IPS-NIHi7 (cell line): ENCODE results near the gene HEY2.
"Not testable (repeated sequence)": the region's sequence is repeated elsewhere in the genome, so short reads cannot be mapped to it uniquely, and the experiment has no call there.

Experiments
- DNase-seq: peaks from one replicate; pipeline ENCODE4 v3.0.0; 2012; ENCODE audit warnings: mixed read lengths; ENCODE audit errors: extremely low spot score

The HEY2 gene

DNA sequence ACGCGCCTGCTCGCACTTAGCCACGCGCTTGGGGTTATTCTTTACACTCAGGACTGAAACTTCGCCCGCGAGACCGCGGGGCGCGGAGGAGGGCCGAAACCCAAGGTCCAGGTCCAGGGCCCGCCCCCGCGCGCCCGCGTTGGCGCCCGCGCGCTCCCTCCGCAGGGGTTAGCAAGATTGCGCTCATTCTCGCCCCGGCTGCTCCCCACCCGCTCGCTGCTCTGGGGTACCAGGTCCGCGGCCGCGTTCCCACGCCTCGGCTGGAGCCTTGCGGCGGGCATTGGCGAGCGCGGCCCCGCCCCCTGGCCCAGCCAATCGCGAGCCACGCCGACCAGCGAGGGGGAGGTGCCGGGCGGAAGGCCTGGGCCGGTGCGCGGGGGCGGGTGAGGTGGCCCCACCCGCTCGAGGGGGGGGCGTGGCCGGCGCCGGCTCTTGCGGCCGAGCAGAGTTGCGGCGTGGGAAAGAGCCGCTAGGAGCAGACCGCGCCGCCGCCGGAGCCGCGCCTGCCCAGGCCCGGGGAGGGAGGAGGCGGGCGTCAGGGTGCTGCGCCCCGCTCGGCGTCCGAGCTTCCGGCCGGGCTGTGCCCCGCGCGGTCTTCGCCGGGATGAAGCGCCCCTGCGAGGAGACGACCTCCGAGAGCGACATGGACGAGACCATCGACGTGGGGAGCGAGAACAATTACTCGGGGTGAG is at the start of gene HEY2:
HEY2 (plus strand) TSS at position 460 of the 692 bp plus-strand sequence; CDS start at position 605, 145 bp downstream.
- DNase-seq, result peak; percentile 96

DNA sequence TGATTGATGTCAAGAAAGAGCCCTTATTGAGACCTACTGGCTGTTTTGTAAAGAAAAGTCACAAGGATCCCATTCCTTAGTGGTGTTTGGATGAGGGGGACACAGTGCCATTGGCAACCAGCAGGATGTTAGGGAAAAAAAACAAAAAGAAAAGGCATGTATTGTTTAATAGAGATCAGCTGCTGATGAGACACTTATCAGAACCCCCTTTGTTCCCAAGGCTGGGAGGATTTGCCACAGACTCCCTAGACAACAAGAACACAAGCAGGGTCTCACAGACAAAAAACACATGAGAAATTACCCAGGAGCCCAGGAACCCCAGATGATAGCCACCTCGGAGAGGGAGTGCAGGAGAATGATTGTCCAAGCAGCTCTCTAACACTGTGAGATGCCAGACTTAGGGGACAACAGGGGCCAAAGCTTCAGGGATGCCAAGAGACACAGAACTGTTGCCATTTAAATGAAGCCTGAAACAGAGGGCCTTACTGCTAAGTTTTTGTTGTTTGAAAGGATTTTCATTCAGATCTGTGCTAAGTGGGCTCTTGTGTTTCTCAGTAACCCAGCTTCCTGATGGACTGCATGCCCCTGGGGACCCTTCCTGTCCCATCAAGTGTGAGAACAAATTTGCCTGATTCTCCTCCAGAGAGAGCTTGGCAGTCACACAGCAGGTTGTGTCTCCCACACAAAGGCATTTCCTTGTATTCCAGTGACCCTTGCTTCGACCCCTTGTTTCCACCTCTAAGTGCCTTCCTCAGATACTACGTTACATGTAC is 48.7 kb upstream of the HEY2 start:
- DNase-seq, result no peak

- DNase-seq, result no peak
These were observed 48.1 kb upstream of the HEY2 start for GRCh38 chr6:125701354-125701668.

DNA sequence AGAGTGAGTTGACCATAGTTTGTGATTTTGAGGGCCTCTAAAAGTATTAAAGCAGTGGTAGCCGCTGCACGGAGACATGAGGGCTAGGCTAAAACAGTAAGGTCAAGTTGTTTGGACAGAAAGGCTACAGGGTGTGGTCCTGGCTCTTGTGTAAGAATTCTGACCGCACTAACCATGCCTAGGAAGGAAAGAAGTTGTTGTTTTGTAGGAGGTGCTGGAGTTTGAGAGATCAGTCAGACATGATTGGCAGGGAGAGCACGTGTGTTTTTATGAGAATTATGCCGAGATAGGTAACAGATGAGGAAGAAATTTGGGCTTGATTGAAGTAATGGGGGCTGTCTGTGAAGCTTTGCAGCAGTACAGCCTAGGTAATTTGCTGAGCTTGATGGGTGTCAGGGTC is 45.5 kb upstream of the HEY2 start:
- not testable (repeated sequence) for DNase-seq

DNA sequence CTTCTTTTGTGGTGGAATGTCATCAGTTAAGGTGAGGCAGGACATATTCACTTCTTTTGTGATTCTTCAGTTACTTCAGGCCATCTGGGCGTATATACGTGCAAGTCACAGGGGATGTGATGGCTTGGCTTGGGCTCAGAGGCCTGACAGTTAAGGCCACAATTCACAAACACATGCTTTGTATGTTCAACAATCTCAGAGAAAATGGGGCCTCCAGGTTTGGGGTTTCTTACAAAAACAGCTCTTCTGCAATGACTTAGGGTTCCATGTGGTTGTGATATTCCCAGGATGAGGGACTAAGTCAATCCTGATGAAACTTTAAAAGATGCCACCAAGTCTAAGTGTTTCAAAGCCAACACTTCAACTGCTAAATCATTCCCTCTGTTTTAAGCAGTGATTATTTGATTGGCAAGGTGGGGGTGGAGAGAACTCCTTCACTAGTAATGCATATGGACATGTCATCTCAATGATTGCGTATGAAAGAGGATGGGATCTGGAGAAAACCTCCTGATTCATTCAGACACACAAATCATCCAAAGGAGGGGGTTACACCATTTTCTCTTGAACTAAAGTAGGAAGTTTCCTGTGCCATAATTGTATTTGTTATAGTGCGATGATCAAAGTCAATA is 41.7 kb upstream of the HEY2 start:
- DNase-seq, result no peak

DNA sequence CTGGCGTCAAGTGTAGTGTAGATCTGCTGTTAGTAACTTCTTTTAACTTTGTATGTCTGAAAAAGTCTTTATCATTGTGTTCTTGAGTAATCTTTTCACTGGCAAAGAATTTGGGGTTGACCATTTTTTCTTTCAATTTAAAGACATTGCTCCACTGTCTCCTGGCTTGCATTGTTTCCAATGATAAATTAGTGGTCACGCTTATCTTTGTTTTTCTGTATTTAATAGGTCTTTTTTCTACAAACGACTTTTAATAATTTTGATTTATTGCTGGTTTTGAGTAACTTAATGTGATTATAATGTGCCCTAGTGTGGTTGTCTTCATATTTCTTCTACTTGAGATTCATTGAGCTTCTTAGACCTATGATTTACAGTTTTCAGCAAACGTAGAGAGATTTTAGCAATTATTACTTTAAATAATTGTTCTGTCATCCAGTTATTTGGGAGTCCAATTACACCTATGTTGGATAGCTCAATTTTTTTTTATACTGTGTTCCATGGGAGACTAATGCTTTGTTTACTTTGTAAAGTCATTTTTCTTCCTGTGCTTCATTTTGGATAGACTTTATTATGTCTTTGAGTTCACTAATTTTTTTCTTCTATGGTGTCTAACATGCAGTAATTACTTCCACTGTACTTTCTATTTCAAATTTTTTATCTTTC is 38.3 kb upstream of the HEY2 start:
- DNase-seq, result no peak

GRCh38 chr6:125714441-125715090 is 34.9 kb upstream of the HEY2 start:
- no peak for DNase-seq

- no peak for DNase-seq
These were observed 32.2 kb upstream of the HEY2 start for GRCh38 chr6:125717120-125717731.

- DNase-seq, result no peak
These were observed 31.3 kb upstream of the HEY2 start for GRCh38 chr6:125718109-125718508.

- DNase-seq, result no peak
These were observed 26.5 kb upstream of the HEY2 start for GRCh38 chr6:125722886-125723285.

DNA sequence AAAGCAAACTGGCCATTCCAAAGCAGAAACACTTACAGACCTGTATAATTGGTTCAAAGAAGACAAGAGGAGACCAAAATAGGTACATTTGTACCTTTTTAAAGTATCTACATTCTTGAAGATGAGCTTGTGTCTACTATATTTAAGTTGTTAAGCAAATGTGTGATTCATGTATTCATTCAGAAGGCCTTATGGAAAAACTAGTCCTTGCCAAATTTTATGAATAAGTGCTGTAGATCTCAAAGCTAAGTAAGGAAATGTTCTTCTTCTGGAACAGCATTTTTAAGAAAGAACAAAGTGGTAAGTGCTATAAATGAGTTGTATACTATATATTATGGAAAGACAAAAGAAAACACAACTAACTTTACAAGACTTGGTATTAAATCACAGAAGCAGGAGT is 22.2 kb upstream of the HEY2 start:
- no peak for DNase-seq

GRCh38 chr6:125728739-125729138 is 20.7 kb upstream of the HEY2 start:
- no peak for DNase-seq

GRCh38 chr6:125729983-125730382 is 19.4 kb upstream of the HEY2 start:
- DNase-seq, result no peak

DNA sequence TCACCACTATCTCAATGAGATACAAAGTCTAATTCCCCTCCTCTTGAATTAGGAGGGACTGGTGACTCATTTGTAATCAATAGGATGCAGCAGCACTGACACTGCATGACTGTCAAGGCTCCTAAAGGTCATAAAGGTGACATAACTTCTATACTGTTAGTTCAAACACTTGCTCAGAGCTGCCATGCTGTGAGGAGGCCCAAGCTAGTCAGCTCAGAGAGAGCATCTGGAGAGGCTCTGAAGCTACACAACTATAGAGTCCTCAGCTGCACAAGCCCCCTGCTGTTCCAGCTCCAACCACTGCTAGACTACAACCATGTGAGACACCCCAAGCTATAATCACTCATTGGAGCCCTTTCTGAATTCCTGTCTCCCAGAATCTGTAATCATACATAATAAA is 17.0 kb upstream of the HEY2 start:
- no peak for DNase-seq

GRCh38 chr6:125733516-125734300 is 15.7 kb upstream of the HEY2 start:
- no peak for DNase-seq

DNA sequence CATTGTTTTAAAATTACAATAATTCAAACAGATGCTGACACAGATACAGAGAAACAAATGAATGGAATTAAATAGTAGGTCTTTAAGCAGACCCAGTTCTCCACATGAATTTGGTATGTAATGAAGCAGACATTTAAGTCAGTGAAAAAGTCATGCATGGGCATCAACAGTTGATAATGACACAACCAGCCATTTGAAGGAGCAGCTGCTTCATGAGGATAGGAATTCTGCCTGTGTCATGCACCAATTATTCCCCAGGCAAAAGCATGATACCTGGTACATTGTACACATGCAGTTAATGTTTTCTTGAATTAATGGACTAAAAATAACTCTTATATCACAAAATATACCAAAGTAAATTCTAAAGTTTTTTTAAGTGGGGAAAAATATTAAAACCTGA is 11.2 kb upstream of the HEY2 start:
- DNase-seq, result no peak

DNA sequence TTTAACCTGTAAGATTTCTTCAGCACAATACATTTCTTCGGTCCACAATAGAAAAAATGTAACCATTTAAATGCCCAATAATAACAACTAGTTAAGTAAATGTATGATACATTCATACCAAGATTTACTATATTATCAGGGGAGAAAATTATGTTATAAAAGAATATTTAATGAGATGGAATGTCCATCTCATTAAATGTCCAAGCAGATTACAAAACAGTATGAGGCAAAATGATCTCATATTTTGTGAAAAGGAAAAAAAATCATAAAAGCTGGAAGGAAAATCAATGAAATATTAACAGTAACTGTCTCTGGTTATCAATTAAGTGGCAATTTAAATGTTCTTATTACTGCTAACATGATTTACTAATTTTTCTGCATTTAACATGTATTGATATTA is 10.1 kb upstream of the HEY2 start:
- DNase-seq, result no peak

DNA sequence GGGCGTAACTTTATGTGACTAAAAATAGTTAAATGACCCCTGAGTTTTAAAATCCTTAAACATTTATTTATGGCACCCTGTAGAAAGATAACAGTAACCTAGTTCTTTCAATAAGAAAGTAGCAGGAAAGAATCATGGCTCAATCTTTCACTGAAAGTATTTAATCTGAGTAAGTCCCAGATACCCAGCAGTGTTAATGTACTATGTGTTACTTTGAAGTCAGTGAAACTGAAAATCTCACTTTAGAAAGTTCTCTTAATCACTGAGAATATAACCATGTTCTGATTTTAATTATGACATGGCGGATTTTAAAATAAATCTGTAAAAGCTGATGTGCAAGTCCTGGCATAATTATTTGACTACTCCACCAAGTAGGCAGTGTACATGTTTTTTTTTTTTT is 8.1 kb upstream of the HEY2 start:
- DNase-seq, result no peak

DNA sequence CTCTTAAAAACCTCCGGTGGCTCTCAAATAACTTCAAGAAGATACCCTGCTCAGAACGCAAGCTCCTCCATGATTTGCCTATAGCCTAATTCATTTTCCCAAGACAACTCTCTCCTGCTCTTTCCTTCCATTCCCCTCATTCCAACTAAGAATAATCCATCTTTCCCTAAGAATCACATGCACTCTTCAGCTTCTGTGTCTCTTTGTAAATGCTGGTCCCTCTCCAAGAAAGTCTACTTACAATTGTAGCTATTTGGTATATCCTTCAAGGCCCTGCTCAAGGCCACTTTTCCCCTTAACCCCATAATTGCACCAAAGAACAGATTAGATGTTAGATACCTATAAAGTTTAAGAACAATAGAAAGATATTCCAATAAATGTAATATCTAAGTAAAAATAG is 7.4 kb upstream of the HEY2 start:
- no peak for DNase-seq

DNA sequence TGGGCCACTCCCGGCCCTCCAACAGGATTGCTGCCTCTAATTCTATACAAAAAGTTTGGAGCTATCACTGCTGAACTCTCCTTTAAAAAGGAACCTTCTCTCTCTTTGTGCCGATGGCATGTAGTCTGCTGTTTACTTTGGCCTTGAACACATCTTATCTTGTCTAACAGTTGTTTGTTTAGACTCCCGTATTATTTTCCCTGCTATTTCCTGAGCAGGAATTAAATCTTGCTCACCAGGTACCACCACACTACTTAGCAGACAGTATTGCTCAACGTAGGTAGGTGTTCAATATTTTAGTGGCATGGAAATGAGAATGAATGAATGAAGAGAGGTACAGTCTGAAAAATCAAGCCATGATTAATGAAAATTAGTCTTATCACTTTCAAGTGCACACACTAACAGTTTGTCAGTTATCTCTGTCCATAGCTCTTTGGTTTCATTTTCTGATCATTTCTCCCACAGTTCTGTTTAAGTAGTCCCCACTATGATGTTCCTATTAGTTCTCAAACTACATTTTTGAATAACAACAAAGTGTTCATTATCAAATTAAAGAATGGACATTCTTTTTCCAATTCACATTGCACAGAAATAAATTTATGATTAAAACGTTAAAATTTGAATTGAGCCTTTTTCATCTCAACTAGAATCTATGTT is 6.8 kb upstream of the HEY2 start:
- DNase-seq, result no peak
